ENCODE data around the gene VPS52. TPM values are rescaled to one million over a fixed set of nuclear protein-coding genes. Genes with fewer than 3 reads are reported as not detected.

The VPS52 gene
- total and polyA plus RNA-seq, 9 of the 15 experiments (the other 6 are each of a cell fraction or from before 2014, with no cell fraction given): 24.4 to 103 (median 40.2) TPM

GRCh38 chr6:33314515-33314942 lies 42.9 kb upstream of the VPS52 start (continued):
- TF ChIP-seq, protein P1, sequence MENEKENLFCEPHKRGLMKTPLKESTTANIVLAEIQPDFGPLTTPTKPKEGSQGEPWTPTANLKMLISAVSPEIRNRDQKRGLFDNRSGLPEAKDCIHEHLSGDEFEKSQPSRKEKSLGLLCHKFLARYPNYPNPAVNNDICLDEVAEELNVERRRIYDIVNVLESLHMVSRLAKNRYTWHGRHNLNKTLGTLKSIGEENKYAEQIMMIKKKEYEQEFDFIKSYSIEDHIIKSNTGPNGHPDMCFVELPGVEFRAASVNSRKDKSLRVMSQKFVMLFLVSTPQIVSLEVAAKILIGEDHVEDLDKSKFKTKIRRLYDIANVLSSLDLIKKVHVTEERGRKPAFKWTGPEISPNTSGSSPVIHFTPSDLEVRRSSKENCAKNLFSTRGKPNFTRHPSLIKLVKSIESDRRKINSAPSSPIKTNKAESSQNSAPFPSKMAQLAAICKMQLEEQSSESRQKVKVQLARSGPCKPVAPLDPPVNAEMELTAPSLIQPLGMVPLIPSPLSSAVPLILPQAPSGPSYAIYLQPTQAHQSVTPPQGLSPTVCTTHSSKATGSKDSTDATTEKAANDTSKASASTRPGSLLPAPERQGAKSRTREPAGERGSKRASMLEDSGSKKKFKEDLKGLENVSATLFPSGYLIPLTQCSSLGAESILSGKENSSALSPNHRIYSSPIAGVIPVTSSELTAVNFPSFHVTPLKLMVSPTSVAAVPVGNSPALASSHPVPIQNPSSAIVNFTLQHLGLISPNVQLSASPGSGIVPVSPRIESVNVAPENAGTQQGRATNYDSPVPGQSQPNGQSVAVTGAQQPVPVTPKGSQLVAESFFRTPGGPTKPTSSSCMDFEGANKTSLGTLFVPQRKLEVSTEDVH (IDR thresholded peaks at IDR 0.05; ENCODE audit: low read depth, partially characterized antibody): peak; percentile 18
- no peak for TF ChIP-seq DNMT1 (IDR thresholded peaks at IDR 0.05)
- TF ChIP-seq ELF4 (CRISPR knock-in tag; IDR thresholded peaks at IDR 0.05): no peak
- TF ChIP-seq MTA1 (IDR thresholded peaks at IDR 0.05; ENCODE audit: borderline replicate concordance): peak; percentile 12; the same call in 1 of the 2 replicates
- TF ChIP-seq, protein P2, sequence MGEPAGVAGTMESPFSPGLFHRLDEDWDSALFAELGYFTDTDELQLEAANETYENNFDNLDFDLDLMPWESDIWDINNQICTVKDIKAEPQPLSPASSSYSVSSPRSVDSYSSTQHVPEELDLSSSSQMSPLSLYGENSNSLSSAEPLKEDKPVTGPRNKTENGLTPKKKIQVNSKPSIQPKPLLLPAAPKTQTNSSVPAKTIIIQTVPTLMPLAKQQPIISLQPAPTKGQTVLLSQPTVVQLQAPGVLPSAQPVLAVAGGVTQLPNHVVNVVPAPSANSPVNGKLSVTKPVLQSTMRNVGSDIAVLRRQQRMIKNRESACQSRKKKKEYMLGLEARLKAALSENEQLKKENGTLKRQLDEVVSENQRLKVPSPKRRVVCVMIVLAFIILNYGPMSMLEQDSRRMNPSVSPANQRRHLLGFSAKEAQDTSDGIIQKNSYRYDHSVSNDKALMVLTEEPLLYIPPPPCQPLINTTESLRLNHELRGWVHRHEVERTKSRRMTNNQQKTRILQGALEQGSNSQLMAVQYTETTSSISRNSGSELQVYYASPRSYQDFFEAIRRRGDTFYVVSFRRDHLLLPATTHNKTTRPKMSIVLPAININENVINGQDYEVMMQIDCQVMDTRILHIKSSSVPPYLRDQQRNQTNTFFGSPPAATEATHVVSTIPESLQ (CRISPR knock-in tag; IDR thresholded peaks at IDR 0.05): no peak
- TF ChIP-seq, protein P3, sequence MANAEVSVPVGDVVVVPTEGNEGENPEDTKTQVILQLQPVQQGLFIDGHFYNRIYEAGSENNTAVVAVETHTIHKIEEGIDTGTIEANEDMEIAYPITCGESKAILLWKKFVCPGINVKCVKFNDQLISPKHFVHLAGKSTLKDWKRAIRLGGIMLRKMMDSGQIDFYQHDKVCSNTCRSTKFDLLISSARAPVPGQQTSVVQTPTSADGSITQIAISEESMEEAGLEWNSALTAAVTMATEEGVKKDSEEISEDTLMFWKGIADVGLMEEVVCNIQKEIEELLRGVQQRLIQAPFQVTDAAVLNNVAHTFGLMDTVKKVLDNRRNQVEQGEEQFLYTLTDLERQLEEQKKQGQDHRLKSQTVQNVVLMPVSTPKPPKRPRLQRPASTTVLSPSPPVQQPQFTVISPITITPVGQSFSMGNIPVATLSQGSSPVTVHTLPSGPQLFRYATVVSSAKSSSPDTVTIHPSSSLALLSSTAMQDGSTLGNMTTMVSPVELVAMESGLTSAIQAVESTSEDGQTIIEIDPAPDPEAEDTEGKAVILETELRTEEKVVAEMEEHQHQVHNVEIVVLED (CRISPR knock-in tag; IDR thresholded peaks at IDR 0.05): no peak
- no peak for TF ChIP-seq CHD7 (IDR thresholded peaks at IDR 0.05; ENCODE audit: low read depth, low read length)
